Mesodermal cell (in vitro differentiated cells): ENCODE results near the gene ICOS.

Experiments
- H3K27ac ChIP-seq: 2 replicates; pipeline ENCODE4 v1.7.0; 2013; ENCODE audit warnings: mild to moderate bottlenecking, low read depth, low read length, moderate library complexity; ENCODE audit not compliant: severe bottlenecking
- H3K36me3 ChIP-seq: 2 replicates; pipeline ENCODE4 v1.7.1; 2013; ENCODE audit warnings: mild to moderate bottlenecking, low read length, moderate library complexity; ENCODE audit not compliant: control insufficient read depth, insufficient read depth
- H3K4me1 ChIP-seq: one replicate; pipeline ENCODE4 v1.7.1; 2013; ENCODE audit warnings: mild to moderate bottlenecking, low read length; ENCODE audit not compliant: insufficient read depth, control insufficient read depth, poor library complexity, severe bottlenecking
- H3K4me3 ChIP-seq: 2 replicates; pipeline ENCODE4 v1.7.0; 2013; ENCODE audit warnings: low read length, control low read depth, mild to moderate bottlenecking; ENCODE audit not compliant: insufficient read depth, poor library complexity, severe bottlenecking; ENCODE audit errors: extremely low read depth
- H3K9me3 ChIP-seq: 2 replicates; pipeline ENCODE4 v1.7.1; 2013; ENCODE audit warnings: mild to moderate bottlenecking, low read length, moderate library complexity; ENCODE audit not compliant: control insufficient read depth
- WGBS, 2 experiments: methylation state at CpG; one replicate each; pipeline ENCODE4 v1.1.5; 2013; ENCODE audit warnings: missing lambda C conversion rate in 2 of 2; ENCODE audit not compliant: insufficient coverage in 2 of 2; 5-methylcytosine and 5-hydroxymethylcytosine counted together

The ICOS gene

GRCh38 chr2:204008352-204008751 is 71.8 kb downstream of the ICOS start:
- no peaks in the 10 kb centered on the region for H3K36me3 ChIP-seq
- H3K27ac ChIP-seq, result no peak overlapping the region
- H3K4me1 ChIP-seq, result no peaks in the 10 kb centered on the region
- H3K4me3 ChIP-seq, result no peak overlapping the region
- WGBS, 2 experiments, result 80 to 92% methylated on average over 2 of the region's 6 CpGs
- no peaks in the 10 kb centered on the region for H3K9me3 ChIP-seq

GRCh38 chr2:204010628-204011560 is 74.3 kb downstream of the ICOS start:
- 74 to 100% methylated on average over 1 to 4 of the region's 4 CpGs for WGBS, 2 experiments
- Histone ChIP-seq H3K4me1 (no peaks in the 10 kb centered on the region), H3K36me3 (no peaks in the 10 kb centered on the region), H3K4me3 (no peak overlapping the region), H3K27ac (no peak overlapping the region), H3K9me3 (no peaks in the 10 kb centered on the region)
